HepG2 (cell line): Measurements from ENCODE around the gene ERBB4. TPM values are rescaled to one million over a fixed set of nuclear protein-coding genes. Genes with fewer than 3 reads are reported as not detected.

Experiments
- ATAC-seq: fragments of 200-7000 bp; cut with Tn5 transposase; 3 replicates; pipeline ENCODE4 v1.9.1; 2020; ENCODE audit warnings: mild to moderate bottlenecking, moderate library complexity
- BruUV-seq: library from RNA; stranded (reverse); fragments of 400-500 nt; replicated peaks from 2 replicates; lab custom pipeline; 2021; lab: Mats Ljungman, UMichigan
- CTCF ChIA-PET: fragments of 300-600 bp; formaldehyde crosslinking; extraction: SDS; loops from one replicate; lab custom pipeline; 2021; ENCODE audit warnings: low total read pairs, inconsistent platforms, low intra/inter-chr PET ratio; lab: Yijun Ruan, JAX
- POLR2A ChIA-PET: fragments of 350-600 bp; sonication (Branson Sonifier 250); formaldehyde crosslinking; loops from one replicate; lab custom pipeline; 2020; ENCODE audit warnings: antibody characterized with exemption, inconsistent platforms; lab: Yijun Ruan, JAX
- DNase-seq: peaks from one replicate; pipeline ENCODE4 v3.0.0-alpha.2; 2015; ENCODE audit warnings: low spot score
- FAIRE-seq: peaks from 3 replicates; lab custom pipeline; 2011; peaks lifted over from hg19 to GRCh38; lab: Jason Lieb, UNC
- H2AFZ ChIP-seq: one replicate; pipeline ENCODE4 v1.6.1; 2011; ENCODE audit warnings: low read length, inconsistent platforms
- H3K27ac ChIP-seq: fragments of 300-600 bp; 3 replicates; pipeline ENCODE4 v1.8.0; 2011; ENCODE audit warnings: mixed run types, mild to moderate bottlenecking, mixed read lengths, low read length, inconsistent platforms; ENCODE audit not compliant: insufficient read depth; ENCODE audit errors: extremely low read length
- H3K27me3 ChIP-seq, 2 experiments: fragments of 200-600 bp in 1 of 2; 2 replicates in 1 of 2; 3 replicates in 1 of 2; pipeline versions ENCODE4 v1.6.0 to v1.8.0; 2011; ENCODE audit warnings: low read length in 2 of 2, mild to moderate bottlenecking in 2 of 2, moderate library complexity in 2 of 2, inconsistent platforms in 1 of 2; ENCODE audit not compliant: insufficient read depth in 2 of 2, control insufficient read depth in 1 of 2
- H3K36me3 ChIP-seq, 2 experiments: fragments of 200-600 bp in 1 of 2; replicated peaks in 1 of 2; 2 replicates in 1 of 2; 3 replicates in 1 of 2; pipeline versions ENCODE4 v1.5.1 to v1.8.0; 2011; ENCODE audit warnings: low read length in 2 of 2, inconsistent platforms in 1 of 2; ENCODE audit not compliant: insufficient read depth in 2 of 2, control insufficient read depth in 1 of 2
- H3K4me1 ChIP-seq: 2 replicates; pipeline ENCODE4 v1.5.1; 2012; ENCODE audit warnings: low read length, inconsistent platforms; ENCODE audit not compliant: insufficient read depth
- H3K4me2 ChIP-seq: 2 replicates; pipeline ENCODE4 v1.6.0; 2011; ENCODE audit warnings: low read depth, low read length, inconsistent platforms
- H3K4me3 ChIP-seq, 3 experiments: fragments of 200-600 bp in 1 of 3; sonication (generic), shearing (Covaris generic) in 1 of 3; replicated peaks in 1 of 3; 2 replicates each; pipeline ENCODE4 v1.5.1; 2011 to 2016; ENCODE audit warnings: low read length in 3 of 3, inconsistent platforms in 2 of 3, low read depth in 2 of 3, mild to moderate bottlenecking in 2 of 3, control low read depth in 1 of 3, mixed read lengths in 1 of 3; ENCODE audit not compliant: insufficient read depth in 1 of 3
- H3K79me2 ChIP-seq: one replicate; pipeline ENCODE4 v1.6.1; 2011; ENCODE audit warnings: low read length, inconsistent platforms; ENCODE audit not compliant: insufficient read depth
- H3K9ac ChIP-seq: 2 replicates; pipeline ENCODE4 v1.6.0; 2011; ENCODE audit warnings: mild to moderate bottlenecking, low read depth, low read length, inconsistent platforms; ENCODE audit not compliant: insufficient read depth
- H3K9me3 ChIP-seq: 2 replicates; pipeline ENCODE4 v1.5.1; 2012; ENCODE audit warnings: mild to moderate bottlenecking, low read length
- H4K20me1 ChIP-seq: 2 replicates; pipeline ENCODE4 v1.6.0; 2011; ENCODE audit warnings: inconsistent platforms, mild to moderate bottlenecking, low read length, moderate library complexity; ENCODE audit not compliant: insufficient read depth
- KLF6 ChIP-seq: IDR thresholded peaks from 2 replicates; pipeline ENCODE4 v1.8.0; 2016; ENCODE audit warnings: missing biosample characterization, missing genetic modification reagents
- REL ChIP-seq: sonication (generic); formaldehyde crosslinking; conservative IDR thresholded peaks from 2 replicates; pipeline ENCODE4 v1.8.0; 2022; ENCODE audit warnings: mild to moderate bottlenecking, missing genetic modification reagents, moderate library complexity
- ZBTB8A ChIP-seq: sonication (generic); formaldehyde crosslinking; IDR thresholded peaks from 2 replicates; pipeline ENCODE4 v1.4.0; 2020; ENCODE audit warnings: mild to moderate bottlenecking, low read depth, missing genetic modification reagents, borderline replicate concordance
- ZNF30 ChIP-seq: sonication (generic); formaldehyde crosslinking; IDR thresholded peaks from 2 replicates; pipeline ENCODE4 v1.5.0; 2020; ENCODE audit warnings: mild to moderate bottlenecking, missing genetic modification reagents
- ZNF530 ChIP-seq: sonication (generic); formaldehyde crosslinking; IDR thresholded peaks from 2 replicates; pipeline ENCODE4 v1.5.0; 2020; ENCODE audit warnings: low read depth, mild to moderate bottlenecking, missing genetic modification reagents
- ZNF772 ChIP-seq: sonication (generic); formaldehyde crosslinking; IDR thresholded peaks from 2 replicates; pipeline ENCODE4 v1.5.0; 2020; ENCODE audit warnings: mild to moderate bottlenecking, missing genetic modification reagents
- WGBS: methylation state at CpG from one replicate; pipeline ENCODE4 v1.1.6; 2017; ENCODE audit warnings: low lambda C conversion rate; 5-methylcytosine and 5-hydroxymethylcytosine counted together
- in situ Hi-C: cut with HindIII; loops from 2 replicates; pipeline ENCODE4 v1.10.0; 2017; ENCODE audit warnings: low pct_unique_long_range_greater_than_20kb; ENCODE audit not compliant: extremely low pct_ligation_motif_present
- intact Hi-C: fragments of 100-400 bp; cut with micrococcal nuclease; formaldehyde crosslinking; loops from one replicate; pipeline ENCODE4 v1.10.0; 2022; ENCODE audit not compliant: unreplicated experiment
- polyA plus RNA-seq, 8 experiments: library from polyadenylated mRNA; depleted of rRNA in 3 of 8; stranded (reverse) in 7 of 8; unstranded in 1 of 8; fragments of >200 nt; fragmentation: Illumina TruSeq in 4 of 8; extraction: Trizol in 4 of 8; gene quantifications; 2 replicates each; pipeline versions ENCODE4 v1.2.1 to v1.2.3, GENCODE V29; 2011 to 2016; ENCODE audit warnings: low read depth in 4 of 8, missing spikeins in 1 of 8, mixed read lengths in 1 of 8; ENCODE audit not compliant: insufficient read depth in 1 of 8
- total RNA-seq, 5 experiments: library from RNA; depleted of rRNA; stranded (reverse); fragments of >200 nt; fragmentation: Illumina TruSeq; extraction: Trizol; gene quantifications; 2 replicates each; pipeline ENCODE4 v1.2.3, GENCODE V29; 2016; ENCODE audit warnings: low read depth in 1 of 5
- TF ChIP-seq, protein P1 (sequence below): sonication (generic); formaldehyde crosslinking; IDR thresholded peaks from 2 replicates; pipeline ENCODE4 v1.5.0; 2020; ENCODE audit warnings: missing genetic modification reagents
- TF ChIP-seq, protein P2 (sequence below): sonication (generic); formaldehyde crosslinking; IDR thresholded peaks from 2 replicates; pipeline ENCODE4 v1.8.0; 2022; ENCODE audit warnings: mild to moderate bottlenecking, missing genetic modification reagents; ENCODE audit not compliant: insufficient replicate concordance

The ERBB4 gene
- total and polyA plus RNA-seq, 2 of the 13 experiments (the other 11 are each of a cell fraction or from before 2014, with no cell fraction given) = not detected

DNA sequence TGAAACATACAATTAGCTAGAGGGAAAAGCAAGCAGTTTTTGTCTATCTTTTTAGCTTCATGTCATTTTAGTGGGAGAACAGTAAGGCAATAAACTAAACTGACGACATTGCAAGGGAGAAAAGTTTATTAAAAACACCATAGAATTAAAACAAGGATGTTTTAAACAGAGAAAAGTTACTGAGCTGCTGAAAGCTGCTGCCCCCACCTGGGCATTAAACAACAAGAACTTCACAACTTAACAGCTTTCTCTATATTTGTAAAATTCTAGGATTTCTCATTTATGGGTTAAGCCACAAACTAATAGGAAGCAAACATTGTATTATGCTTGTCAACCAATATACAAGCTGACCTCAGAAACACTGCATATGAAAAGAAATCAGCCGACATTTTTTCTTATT lies 289.2 kb downstream of the ERBB4 start:
- Histone ChIP-seq H2AFZ (no peak overlapping the region), H3K27me3 (no peaks in the 10 kb centered on the region), H3K9ac (no peak overlapping the region), H3K27ac (no peak overlapping the region), H3K36me3 (no peaks in the 10 kb centered on the region), H4K20me1 (no peaks in the 10 kb centered on the region), H3K79me2 (no peaks in the 10 kb centered on the region), H3K9me3 (no peaks in the 10 kb centered on the region), H3K4me1 (no peaks in the 10 kb centered on the region), H3K4me3 (no peak overlapping the region), H3K4me2 (no peak overlapping the region)
- ChIA-PET CTCF (no interaction called here), POLR2A (no interaction called here)
- 2% methylated on average over 2 of the region's 2 CpGs for WGBS
- BruUV-seq = no TSS peak
- in situ Hi-C loops = no loop called here
- no peak for TF ChIP-seq KLF6 (CRISPR knock-in tag)
- TF ChIP-seq, protein P1, sequence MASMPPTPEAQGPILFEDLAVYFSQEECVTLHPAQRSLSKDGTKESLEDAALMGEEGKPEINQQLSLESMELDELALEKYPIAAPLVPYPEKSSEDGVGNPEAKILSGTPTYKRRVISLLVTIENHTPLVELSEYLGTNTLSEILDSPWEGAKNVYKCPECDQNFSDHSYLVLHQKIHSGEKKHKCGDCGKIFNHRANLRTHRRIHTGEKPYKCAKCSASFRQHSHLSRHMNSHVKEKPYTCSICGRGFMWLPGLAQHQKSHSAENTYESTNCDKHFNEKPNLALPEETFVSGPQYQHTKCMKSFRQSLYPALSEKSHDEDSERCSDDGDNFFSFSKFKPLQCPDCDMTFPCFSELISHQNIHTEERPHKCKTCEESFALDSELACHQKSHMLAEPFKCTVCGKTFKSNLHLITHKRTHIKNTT = no peak
- TF ChIP-seq ZNF530 (CRISPR knock-in tag) = no peak
- TF ChIP-seq, protein P2, sequence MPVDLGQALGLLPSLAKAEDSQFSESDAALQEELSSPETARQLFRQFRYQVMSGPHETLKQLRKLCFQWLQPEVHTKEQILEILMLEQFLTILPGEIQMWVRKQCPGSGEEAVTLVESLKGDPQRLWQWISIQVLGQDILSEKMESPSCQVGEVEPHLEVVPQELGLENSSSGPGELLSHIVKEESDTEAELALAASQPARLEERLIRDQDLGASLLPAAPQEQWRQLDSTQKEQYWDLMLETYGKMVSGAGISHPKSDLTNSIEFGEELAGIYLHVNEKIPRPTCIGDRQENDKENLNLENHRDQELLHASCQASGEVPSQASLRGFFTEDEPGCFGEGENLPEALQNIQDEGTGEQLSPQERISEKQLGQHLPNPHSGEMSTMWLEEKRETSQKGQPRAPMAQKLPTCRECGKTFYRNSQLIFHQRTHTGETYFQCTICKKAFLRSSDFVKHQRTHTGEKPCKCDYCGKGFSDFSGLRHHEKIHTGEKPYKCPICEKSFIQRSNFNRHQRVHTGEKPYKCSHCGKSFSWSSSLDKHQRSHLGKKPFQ = no peak
- no peak for TF ChIP-seq ZBTB8A
- TF ChIP-seq ZNF30 = no peak
- no peak for TF ChIP-seq ZNF772 (CRISPR knock-in tag)
- no peak for TF ChIP-seq REL (CRISPR knock-in tag)
- intact Hi-C loops = no loop called here
- DNase-seq = no peak
- no peak for ATAC-seq
- no peak for FAIRE-seq
